SKM-1 (cell line): ENCODE data around the gene NFE2L1.

Experiments
- DNase-seq: peaks from one replicate; lab custom pipeline; 2025; ENCODE audit not compliant: unreplicated experiment; lab: John Stamatoyannopoulos, UW

NFE2L1 gene

GRCh38 chr17:48046296-48046695 lies 1.9 kb upstream of the NFE2L1 start:
- no peak for DNase-seq

GRCh38 chr17:48047113-48047740 lies 932 bp upstream of the NFE2L1 start:
- no peak for DNase-seq

GRCh38 chr17:48048384-48049126 lies 396 bp downstream of the NFE2L1 start:
- peak; percentile 74 for DNase-seq

- DNase-seq, result no peak
Observed at GRCh38 chr17:48051283-48051682, 3.1 kb downstream of the NFE2L1 start.

GRCh38 chr17:48051706-48052486 lies 3.7 kb downstream of the NFE2L1 start:
- no peak for DNase-seq

- DNase-seq, result no peak
Observed at GRCh38 chr17:48052956-48053757, 5.0 kb downstream of the NFE2L1 start.

- DNase-seq, result no peak
Observed at GRCh38 chr17:48053758-48054237, 5.6 kb downstream of the NFE2L1 start.

GRCh38 chr17:48054238-48055185 lies 6.4 kb downstream of the NFE2L1 start:
- no peak for DNase-seq

- DNase-seq, result no peak
Observed at GRCh38 chr17:48055531-48056245, 7.5 kb downstream of the NFE2L1 start.

GRCh38 chr17:48056246-48056745 lies 8.1 kb downstream of the NFE2L1 start:
- DNase-seq, result no peak

- DNase-seq, result no peak
Observed at GRCh38 chr17:48056879-48057278, 8.7 kb downstream of the NFE2L1 start.

- no peak for DNase-seq
Observed at GRCh38 chr17:48057626-48058025, 9.5 kb downstream of the NFE2L1 start.

GRCh38 chr17:48058393-48059124 lies 10.4 kb downstream of the NFE2L1 start:
- no peak for DNase-seq

GRCh38 chr17:48059125-48059668 lies 11.0 kb downstream of the NFE2L1 start:
- DNase-seq, result no peak

GRCh38 chr17:48060249-48060648 lies 12.1 kb downstream of the NFE2L1 start:
- no peak for DNase-seq

- no peak for DNase-seq
Observed at GRCh38 chr17:48062273-48062672, 14.1 kb downstream of the NFE2L1 start.

GRCh38 chr17:48064638-48065037 lies 16.5 kb downstream of the NFE2L1 start:
- DNase-seq, result no peak

GRCh38 chr17:48066192-48066591 lies 18.0 kb downstream of the NFE2L1 start:
- no peak for DNase-seq
